H1 (cell line): ENCODE measurements around the gene ABCF3. TPM values are rescaled to one million over a fixed set of nuclear protein-coding genes. Genes with fewer than 3 reads are reported as not detected.

Experiments used
- CTCF ChIA-PET: fragments of 300-600 bp; sonication (Branson Sonifier 250); formaldehyde crosslinking; loops from one replicate; lab custom pipeline; 2021; ENCODE audit not compliant: partially characterized antibody; lab: Charles Lee
- POLR2A ChIA-PET: fragments of 300-600 bp; sonication (Branson Sonifier 250); formaldehyde crosslinking; loops from one replicate; lab custom pipeline; 2021; ENCODE audit warnings: inconsistent platforms; ENCODE audit not compliant: partially characterized antibody; lab: Charles Lee
- DNase-seq, 2 experiments: peaks; one replicate each; pipeline versions ENCODE4 v3.0.0 to v3.0.0-alpha.2; 2010 to 2022; ENCODE audit warnings: low spot score in 2 of 2, low read depth in 1 of 2, mixed read lengths in 1 of 2
- FAIRE-seq: peaks from 2 replicates; lab custom pipeline; 2011; peaks lifted over from hg19 to GRCh38; lab: Jason Lieb, UNC
- H2AFZ ChIP-seq: 2 replicates; pipeline ENCODE4 v1.8.1; 2012; ENCODE audit warnings: low read length, inconsistent platforms
- H2AK5ac ChIP-seq: 2 replicates; pipeline ENCODE4 v1.6.1; 2013; ENCODE audit warnings: low read depth, low read length
- H2BK120ac ChIP-seq: replicated peaks from 2 replicates; pipeline ENCODE3; 2013; ENCODE audit warnings: low read depth, low read length, inconsistent platforms
- H2BK12ac ChIP-seq: 2 replicates; pipeline ENCODE4 v1.6.1; 2013; ENCODE audit warnings: low read depth, low read length
- H2BK15ac ChIP-seq: 2 replicates; pipeline ENCODE4 v1.6.1; 2013; ENCODE audit warnings: low read length
- H2BK20ac ChIP-seq: 2 replicates; pipeline ENCODE4 v1.6.1; 2013; ENCODE audit warnings: low read length
- H2BK5ac ChIP-seq: 2 replicates; pipeline ENCODE4 v1.6.1; 2013; ENCODE audit warnings: low read depth, low read length
- H3K14ac ChIP-seq: 2 replicates; pipeline ENCODE4 v1.6.1; 2013; ENCODE audit warnings: inconsistent platforms; ENCODE audit not compliant: insufficient read length
- H3K18ac ChIP-seq: 2 replicates; pipeline ENCODE4 v1.6.1; 2013; ENCODE audit warnings: low read length; ENCODE audit errors: extremely low read depth
- H3K23ac ChIP-seq: 2 replicates; pipeline ENCODE4 v1.6.1; 2013; ENCODE audit warnings: inconsistent platforms; ENCODE audit not compliant: insufficient read length
- H3K23me2 ChIP-seq: 2 replicates; pipeline ENCODE4 v1.6.1; 2013; ENCODE audit warnings: low read depth, low read length
- H3K27ac ChIP-seq: 2 replicates; pipeline ENCODE4 v1.6.1; 2011; ENCODE audit warnings: low read depth, low read length, inconsistent platforms
- H3K27me3 ChIP-seq, 4 experiments: replicated peaks in 1 of 4; 1 replicate in 1 of 4; 2 replicates in 3 of 4; pipeline versions ENCODE4 v1.6.1 to v1.8.1; 2011 to 2013; ENCODE audit warnings: low read length in 3 of 4, mild to moderate bottlenecking in 3 of 4, inconsistent platforms in 2 of 4, mixed read lengths in 2 of 4, moderate library complexity in 1 of 4; ENCODE audit not compliant: control insufficient read depth in 3 of 4, insufficient read depth in 3 of 4; ENCODE audit errors: extremely low read depth in 1 of 4
- H3K36me3 ChIP-seq, 4 experiments: 2 replicates each; pipeline versions ENCODE4 v1.6.1 to v1.8.1; 2011 to 2013; ENCODE audit warnings: mild to moderate bottlenecking in 4 of 4, low read length in 3 of 4, moderate library complexity in 2 of 4, control low read depth in 1 of 4, inconsistent platforms in 1 of 4; ENCODE audit not compliant: insufficient read depth in 4 of 4, control insufficient read depth in 2 of 4
- H3K4ac ChIP-seq: replicated peaks from 2 replicates; pipeline ENCODE3; 2013; ENCODE audit warnings: low read length, low read depth, mixed read lengths, inconsistent platforms; ENCODE audit not compliant: insufficient read length
- H3K4me1 ChIP-seq, 4 experiments: replicated peaks in 1 of 4; 1 replicate in 1 of 4; 2 replicates in 3 of 4; pipeline versions ENCODE4 v1.6.1 to v1.8.1; 2011 to 2013; ENCODE audit warnings: low read length in 3 of 4, inconsistent platforms in 2 of 4, mixed read lengths in 1 of 4; ENCODE audit not compliant: insufficient read depth in 4 of 4, control insufficient read depth in 3 of 4
- H3K4me2 ChIP-seq, 2 experiments: 2 replicates each; pipeline versions ENCODE4 v1.6.1 to v1.8.1; 2011 to 2013; ENCODE audit warnings: low read depth in 2 of 2, low read length in 2 of 2, control low read depth in 1 of 2, inconsistent platforms in 1 of 2, mild to moderate bottlenecking in 1 of 2; ENCODE audit not compliant: insufficient read depth in 1 of 2
- H3K4me3 ChIP-seq, 4 experiments: fragments of 200-600, 300-600 bp in 1 of 4; sonication (generic), shearing (Covaris generic), sonication (Bioruptor Twin) in 1 of 4; 2 replicates each; pipeline versions ENCODE4 v1.5.1 to v1.8.1; 2011 to 2016; ENCODE audit warnings: low read length in 4 of 4, low read depth in 3 of 4, control low read depth in 2 of 4, inconsistent platforms in 2 of 4, mild to moderate bottlenecking in 2 of 4, mixed read lengths in 1 of 4, moderate library complexity in 1 of 4; ENCODE audit not compliant: insufficient read depth in 2 of 4; ENCODE audit errors: extremely low read depth in 1 of 4
- H3K56ac ChIP-seq: replicated peaks from 2 replicates; pipeline ENCODE3; 2013; ENCODE audit warnings: low read depth, mild to moderate bottlenecking, mixed read lengths, low read length, inconsistent platforms; ENCODE audit not compliant: insufficient read length
- H3K79me1 ChIP-seq: 2 replicates; pipeline ENCODE4 v1.6.1; 2013; ENCODE audit warnings: low read depth, low read length, control low read depth
- H3K79me2 ChIP-seq, 2 experiments: 2 replicates each; pipeline versions ENCODE4 v1.6.1 to v1.8.1; 2012 to 2013; ENCODE audit warnings: low read length in 2 of 2, mild to moderate bottlenecking in 2 of 2, inconsistent platforms in 1 of 2; ENCODE audit not compliant: insufficient read depth in 2 of 2, control insufficient read depth in 1 of 2
- H3K9ac ChIP-seq, 4 experiments: replicated peaks in 1 of 4; 1 replicate in 1 of 4; 2 replicates in 3 of 4; pipeline versions ENCODE4 v1.6.1 to v1.8.1; 2011 to 2013; ENCODE audit warnings: low read depth in 3 of 4, low read length in 3 of 4, control low read depth in 2 of 4, mild to moderate bottlenecking in 2 of 4, moderate library complexity in 2 of 4, inconsistent platforms in 1 of 4; ENCODE audit errors: extremely low read depth in 1 of 4
- H3K9me3 ChIP-seq, 2 experiments: 2 replicates each; pipeline versions ENCODE4 v1.6.1 to v1.8.1; 2012 to 2013; ENCODE audit warnings: mild to moderate bottlenecking in 2 of 2, moderate library complexity in 2 of 2, control low read depth in 1 of 2, inconsistent platforms in 1 of 2, low read depth in 1 of 2, low read length in 1 of 2, mixed read lengths in 1 of 2; ENCODE audit not compliant: insufficient read depth in 2 of 2
- H4K20me1 ChIP-seq, 2 experiments: replicated peaks in 1 of 2; 2 replicates each; pipeline versions ENCODE3 to v1.8.1; 2011 to 2013; ENCODE audit warnings: inconsistent platforms in 2 of 2, low read length in 2 of 2, mild to moderate bottlenecking in 1 of 2; ENCODE audit not compliant: insufficient read depth in 2 of 2, control insufficient read depth in 1 of 2
- H4K5ac ChIP-seq: 2 replicates; pipeline ENCODE4 v1.6.1; 2013; ENCODE audit warnings: low read length, low read depth, mixed read lengths, inconsistent platforms; ENCODE audit not compliant: insufficient read length
- H4K8ac ChIP-seq: 2 replicates; pipeline ENCODE4 v1.8.0; 2013; ENCODE audit warnings: mild to moderate bottlenecking, moderate library complexity, low read length, inconsistent platforms; ENCODE audit not compliant: insufficient read depth; ENCODE audit errors: extremely low read depth
- H4K91ac ChIP-seq: replicated peaks from 2 replicates; pipeline ENCODE3; 2013; ENCODE audit warnings: low read length, mixed read lengths, inconsistent platforms; ENCODE audit not compliant: insufficient read length
- CHD2 ChIP-seq: IDR thresholded peaks from 2 replicates; pipeline ENCODE4 v1.6.1; 2012; ENCODE audit warnings: low read length, improper control_type of control experiment
- E2F6 ChIP-seq: IDR thresholded peaks from 2 replicates; pipeline ENCODE4 v1.6.1; 2012; ENCODE audit warnings: inconsistent platforms
- SIX5 ChIP-seq: IDR thresholded peaks from 2 replicates; pipeline ENCODE4 v1.6.1; 2011; ENCODE audit warnings: mild to moderate bottlenecking, low read depth, low read length
- WGBS, 2 experiments: shearing (Covaris generic) in 1 of 2; methylation state at CpG; one replicate each; pipeline versions ENCODE4 v1.1.6 to v1.1.7; 2013 to 2015; ENCODE audit warnings: low lambda C conversion rate in 2 of 2, mixed read lengths in 2 of 2, inconsistent platforms in 1 of 2, low coverage in 1 of 2, missing lambda C conversion rate in 1 of 2; ENCODE audit not compliant: insufficient replicate concordance in 2 of 2, insufficient coverage in 1 of 2, insufficient read length in 1 of 2; ENCODE audit errors: extremely low coverage in 1 of 2, missing lambda C conversion rate in 1 of 2; 5-methylcytosine and 5-hydroxymethylcytosine counted together
- polyA plus RNA-seq, 7 experiments: library from polyadenylated mRNA; depleted of rRNA in 3 of 7; stranded (reverse) in 5 of 7; unstranded in 2 of 7; fragments of >200 nt in 5 of 7; fragments of 200-250 nt in 2 of 7; gene quantifications; 1 replicate in 5 of 7; 2 replicates in 1 of 7; 4 replicates in 1 of 7; pipeline versions ENCODE4 v1.2.1 to v1.2.3, GENCODE V29; 2011 to 2013; ENCODE audit warnings: missing spikeins in 2 of 7, mixed read lengths in 2 of 7
- total RNA-seq: library from RNA; stranded (reverse); fragmentation: NEBNext Ultra II Directional; extraction: Animal tissue kit (Norgen Biotek cat#: 25700); gene quantifications from 2 replicates; pipeline ENCODE4 v1.2.1, GENCODE V29; 2021

Gene ABCF3
- total and polyA plus RNA-seq, 2 of the 8 experiments (the other 6 are each of a cell fraction or from before 2014, with no cell fraction given) = 51.6 to 57.8 TPM

DNA sequence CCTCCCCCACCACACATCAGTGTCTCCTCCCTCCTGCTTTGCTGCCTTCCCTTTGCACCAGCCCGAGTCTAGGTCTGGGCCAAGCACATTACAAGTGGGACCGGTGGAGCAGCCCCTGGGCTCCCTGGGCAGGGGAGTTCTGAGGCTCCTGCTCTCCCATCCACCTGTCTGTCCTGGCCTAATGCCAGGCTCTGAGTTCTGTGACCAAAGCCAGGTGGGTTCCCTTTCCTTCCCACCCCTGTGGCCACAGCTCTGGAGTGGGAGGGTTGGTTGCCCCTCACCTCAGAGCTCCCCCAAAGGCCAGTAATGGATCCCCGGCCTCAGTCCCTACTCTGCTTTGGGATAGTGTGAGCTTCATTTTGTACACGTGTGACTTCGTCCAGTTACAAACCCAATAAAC, 2.3 kb upstream of the ABCF3 start:
- H3K4me3 ChIP-seq = no peak overlapping the region
- POLR2A ChIA-PET = interaction anchor here (0.6 to 2.1 kb wide), 11 partner anchors 9 to 275 kb away, joined by 3 to 11 read pairs (median 6); partner anchors contain the start of genes AP2M1, DVL3 and EIF2B5
- H3K23ac ChIP-seq = no peak overlapping the region

More for the DNA sequence above, 2.3 kb upstream of the ABCF3 start:
- H4K8ac ChIP-seq = no peak overlapping the region
- peaks cover 0 to 8% (median 5%) of the 10 kb centered on the region in 4 experiments; a peak in 6 of 7 replicates for H3K4me1 ChIP-seq
- no peak overlapping the region for H3K18ac ChIP-seq
- no peak for DNase-seq
- H3K4ac ChIP-seq = no peak overlapping the region
- H3K4me2 ChIP-seq = no peak overlapping the region
- no peak overlapping the region; a peak in 1 of 7 replicates for H3K9ac ChIP-seq
- no peak overlapping the region for H3K14ac ChIP-seq
- no peaks in the 10 kb centered on the region for H3K9me3 ChIP-seq
- no peak overlapping the region for H2BK120ac ChIP-seq
- H3K79me2 ChIP-seq = peaks cover 6 to 28% of the 10 kb centered on the region in 2 experiments; a peak in 3 of 4 replicates
- H3K79me1 ChIP-seq = peaks cover 10% of the 10 kb centered on the region
- no peak overlapping the region for H4K91ac ChIP-seq
- TF ChIP-seq CHD2 = no peak
- no peak; the same call in 1 of the 2 replicates for TF ChIP-seq SIX5
- TF ChIP-seq E2F6 = no peak
- no peaks in the 10 kb centered on the region; a peak in 1 of 7 replicates for H3K27me3 ChIP-seq
- H2BK15ac ChIP-seq = no peak overlapping the region
- no peak overlapping the region for H4K5ac ChIP-seq
- peaks cover 15% of the 10 kb centered on the region for H3K23me2 ChIP-seq
- no peak overlapping the region for H3K56ac ChIP-seq
- H3K36me3 ChIP-seq = peaks cover 46 to 69% (median 53%) of the 10 kb centered on the region in 4 experiments
- WGBS, 2 experiments = 100% methylated on average over 5 of the region's 5 CpGs; no CpG with 5 or more reads in 1 of the 2 experiments
- H4K20me1 ChIP-seq = peaks cover 0 to 21% of the 10 kb centered on the region in 2 experiments
- H2BK5ac ChIP-seq = no peak overlapping the region
- no peak overlapping the region for H2BK20ac ChIP-seq
- H3K27ac ChIP-seq = no peak overlapping the region
- no peak overlapping the region for H2AFZ ChIP-seq
- CTCF ChIA-PET = interaction anchor here (0.9 to 1.9 kb wide), 9 partner anchors 11 to 106 kb away, joined by 3 to 13 read pairs (median 3); partner anchors contain the start of gene EEF1AKMT4
- H2AK5ac ChIP-seq = no peak overlapping the region
- no peak for FAIRE-seq
- H2BK12ac ChIP-seq = no peak overlapping the region
